Rectal smooth muscle tissue (tissue), 1 donor: ENCODE data around the gene RAB44.

ENCODE experiments used
- H3K27ac ChIP-seq: one replicate; pipeline ENCODE4 v1.7.0; 2013; ENCODE audit warnings: low read depth, low read length, inconsistent platforms
- H3K27me3 ChIP-seq: one replicate; pipeline ENCODE4 v1.7.0; 2013; ENCODE audit warnings: low read length; ENCODE audit not compliant: control insufficient read depth, insufficient read depth
- H3K36me3 ChIP-seq: one replicate; pipeline ENCODE4 v1.7.0; 2013; ENCODE audit warnings: low read length; ENCODE audit not compliant: control insufficient read depth, insufficient read depth
- H3K4me1 ChIP-seq: one replicate; pipeline ENCODE4 v1.7.0; 2013; ENCODE audit warnings: low read length; ENCODE audit not compliant: control insufficient read depth, insufficient read depth
- H3K4me3 ChIP-seq: one replicate; pipeline ENCODE4 v1.7.0; 2013; ENCODE audit warnings: low read length
- H3K9ac ChIP-seq: one replicate; pipeline ENCODE4 v1.7.0; 2013; ENCODE audit warnings: low read length

The RAB44 gene

GRCh38 chr6:36777801-36778200 is 80.2 kb downstream of the RAB44 start:
- H3K27ac ChIP-seq, result no peak overlapping the region
- no peaks in the 10 kb centered on the region for H3K27me3 ChIP-seq
- H3K4me1 ChIP-seq, result no peaks in the 10 kb centered on the region
- H3K9ac ChIP-seq, result no peak overlapping the region
- no peak overlapping the region for H3K4me3 ChIP-seq
- H3K36me3 ChIP-seq, result no peaks in the 10 kb centered on the region

- Histone ChIP-seq H3K4me1 (no peaks in the 10 kb centered on the region), H3K27ac (no peak overlapping the region), H3K36me3 (no peaks in the 10 kb centered on the region), H3K9ac (no peak overlapping the region), H3K27me3 (no peaks in the 10 kb centered on the region), H3K4me3 (no peak overlapping the region)
These were observed 81.6 kb downstream of the RAB44 start for GRCh38 chr6:36779227-36779626.

GRCh38 chr6:36780442-36781177 is 83.0 kb downstream of the RAB44 start:
- Histone ChIP-seq H3K27me3 (no peaks in the 10 kb centered on the region), H3K36me3 (no peaks in the 10 kb centered on the region), H3K4me1 (no peaks in the 10 kb centered on the region), H3K9ac (no peak overlapping the region), H3K4me3 (no peak overlapping the region), H3K27ac (no peak overlapping the region)

- no peak overlapping the region for H3K4me3 ChIP-seq
- no peaks in the 10 kb centered on the region for H3K27me3 ChIP-seq
- H3K4me1 ChIP-seq, result no peaks in the 10 kb centered on the region
- no peak overlapping the region for H3K9ac ChIP-seq
- no peaks in the 10 kb centered on the region for H3K36me3 ChIP-seq
- H3K27ac ChIP-seq, result no peak overlapping the region
These were observed 84.0 kb downstream of the RAB44 start for GRCh38 chr6:36781669-36782068.
